CMK (cell line): ENCODE measurements around the gene TCAP.

Experiments used
- DNase-seq: peaks from one replicate; pipeline ENCODE4 v3.0.0-alpha.2; 2010; ENCODE audit warnings: low read depth

Gene TCAP

GRCh38 chr17:39664581-39665561, at the start of gene TCAP:
Gene TCAP, plus strand, starts transcription at chr17:39665349. Its CDS starts 11 bp downstream, at chr17:39665360.
- DNase-seq = no peak

GRCh38 chr17:39615434-39615833, 49.7 kb upstream of the TCAP start:
- DNase-seq = no peak

DNA sequence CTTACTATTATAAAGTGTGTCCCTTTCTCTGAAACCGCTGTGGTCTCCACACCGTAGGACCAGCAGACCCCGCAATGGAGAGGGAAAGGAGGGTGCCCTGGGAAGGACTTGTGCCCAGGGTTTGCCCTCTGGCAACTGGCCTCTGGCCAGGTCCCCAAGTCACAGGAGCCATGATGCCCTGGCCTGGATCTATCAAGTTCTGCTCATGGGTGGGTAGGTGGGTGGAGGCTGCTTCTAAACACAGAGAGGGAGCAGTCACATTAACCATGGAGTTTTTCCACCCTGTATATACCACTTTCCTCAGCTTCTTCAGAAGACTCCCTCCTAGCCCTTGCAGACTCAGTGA, 48.1 kb upstream of the TCAP start:
- no peak for DNase-seq

DNA sequence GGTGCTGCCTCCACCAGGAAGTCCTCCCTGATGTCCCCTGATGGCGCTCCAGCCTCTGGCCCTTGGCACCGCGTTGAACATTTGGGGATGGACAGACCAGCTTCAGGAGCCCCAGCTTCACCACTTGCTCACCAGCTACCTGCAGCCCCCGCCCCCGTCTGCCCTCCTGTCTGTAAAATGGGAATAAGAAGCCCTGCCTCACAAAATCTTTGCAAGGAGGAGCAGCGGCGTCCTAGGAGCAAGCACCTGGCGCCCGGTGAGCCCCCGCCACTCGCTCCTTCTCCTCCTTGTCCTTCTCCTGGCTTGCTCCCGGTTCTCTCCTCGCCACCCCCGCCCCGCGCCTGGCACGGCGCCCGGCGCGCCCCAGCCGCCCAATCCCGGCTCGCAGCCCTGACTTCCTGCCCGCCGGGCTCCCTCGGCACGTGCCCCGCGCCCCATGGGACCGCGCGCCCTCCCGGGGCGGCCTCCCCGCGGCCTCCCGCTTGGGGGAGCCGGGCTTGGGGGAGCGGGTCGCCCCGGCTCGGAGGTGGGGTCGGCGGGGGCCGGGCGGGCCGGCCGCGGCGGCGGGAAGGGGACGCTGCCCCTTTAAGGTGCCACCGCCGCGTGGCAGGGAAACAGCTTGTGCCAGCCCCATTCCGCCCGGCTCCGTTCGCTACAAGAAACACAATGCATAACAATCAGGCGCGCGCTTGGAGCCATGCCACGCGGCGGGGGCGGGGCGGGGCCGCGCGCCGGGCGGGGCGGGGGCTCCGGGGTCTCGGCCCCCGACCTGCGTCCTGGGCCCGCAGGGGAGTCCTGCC, 47.5 kb upstream of the TCAP start:
- DNase-seq = no peak

DNA sequence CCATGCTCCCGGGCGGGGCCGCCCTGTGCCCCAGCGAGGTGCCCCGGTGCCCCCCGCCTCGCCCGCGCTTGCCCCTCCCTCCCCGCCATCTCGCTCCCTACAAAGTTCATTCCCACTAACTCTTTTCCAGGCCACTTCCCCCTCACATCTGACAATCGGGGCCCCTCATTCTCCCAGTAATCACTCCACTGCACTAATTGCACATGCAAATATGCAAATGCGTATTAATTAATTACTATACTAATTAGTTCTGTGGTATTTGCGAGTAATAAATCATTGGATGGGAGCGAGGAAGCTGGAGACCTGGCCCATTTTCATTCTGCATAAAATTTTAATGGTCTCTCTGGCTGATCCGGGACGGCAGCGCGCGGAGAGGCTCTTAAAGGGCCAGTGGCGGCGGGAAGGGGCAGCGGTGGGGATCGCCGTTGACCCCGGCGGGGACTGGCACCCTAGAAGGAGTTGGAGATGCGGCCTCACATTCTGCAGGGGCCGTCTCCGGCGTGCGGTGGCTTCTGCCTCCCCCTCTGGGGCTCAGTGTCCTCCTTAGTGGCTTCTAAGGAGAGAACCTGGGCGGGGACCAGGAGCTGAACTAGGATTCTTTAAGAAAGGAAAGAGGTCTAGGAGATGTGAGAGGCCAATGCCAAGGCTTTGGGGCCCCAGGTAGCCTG, 46.8 kb upstream of the TCAP start:
- no peak for DNase-seq

GRCh38 chr17:39618956-39619785, 46.0 kb upstream of the TCAP start:
- DNase-seq = no peak

- no peak for DNase-seq
These were observed 45.4 kb upstream of the TCAP start for GRCh38 chr17:39619786-39620101.

DNA sequence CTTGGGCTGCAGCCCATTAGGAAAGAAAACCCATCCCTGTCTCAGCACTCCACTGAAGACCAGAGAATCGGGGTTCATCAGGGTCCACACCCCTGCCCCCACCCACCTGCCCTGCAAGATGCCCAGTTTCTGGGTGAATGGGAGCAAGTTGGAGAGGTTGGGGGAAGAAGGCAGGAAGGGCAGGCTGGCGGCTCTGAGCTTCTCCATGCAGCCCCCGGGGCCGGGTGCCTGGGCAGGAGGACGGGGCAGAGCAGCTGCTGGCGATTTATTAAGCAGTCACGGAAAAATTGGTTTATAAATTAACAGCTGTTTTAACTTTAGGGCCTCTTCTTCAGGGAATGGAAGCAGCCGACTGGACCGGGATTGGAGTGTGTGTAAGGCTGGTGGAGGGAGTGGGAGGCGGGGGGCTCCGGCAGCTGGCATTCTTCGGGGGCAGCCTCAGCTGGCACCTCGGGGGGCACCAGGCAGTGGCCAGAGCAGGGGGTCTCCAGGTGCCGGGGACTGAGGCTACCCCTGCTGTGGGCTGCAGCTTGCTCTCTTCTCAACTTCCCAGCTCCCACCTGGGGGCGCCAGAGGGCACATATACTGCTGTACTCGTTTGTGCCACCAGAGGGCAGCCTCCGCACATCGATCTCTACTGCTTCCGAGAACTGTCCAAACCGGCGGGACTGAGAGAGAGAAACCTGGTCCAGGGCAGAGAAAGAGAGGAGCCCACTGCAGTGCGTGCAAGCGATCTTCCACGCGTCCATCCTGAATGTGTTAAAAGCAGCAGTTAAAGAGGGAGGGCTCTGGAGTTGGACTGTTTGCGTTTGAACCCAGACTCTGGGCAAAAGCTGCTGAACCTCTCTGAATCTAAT, 43.4 kb upstream of the TCAP start:
- peak; percentile 57 for DNase-seq

GRCh38 chr17:39622380-39623006, 42.7 kb upstream of the TCAP start:
- no peak for DNase-seq

DNA sequence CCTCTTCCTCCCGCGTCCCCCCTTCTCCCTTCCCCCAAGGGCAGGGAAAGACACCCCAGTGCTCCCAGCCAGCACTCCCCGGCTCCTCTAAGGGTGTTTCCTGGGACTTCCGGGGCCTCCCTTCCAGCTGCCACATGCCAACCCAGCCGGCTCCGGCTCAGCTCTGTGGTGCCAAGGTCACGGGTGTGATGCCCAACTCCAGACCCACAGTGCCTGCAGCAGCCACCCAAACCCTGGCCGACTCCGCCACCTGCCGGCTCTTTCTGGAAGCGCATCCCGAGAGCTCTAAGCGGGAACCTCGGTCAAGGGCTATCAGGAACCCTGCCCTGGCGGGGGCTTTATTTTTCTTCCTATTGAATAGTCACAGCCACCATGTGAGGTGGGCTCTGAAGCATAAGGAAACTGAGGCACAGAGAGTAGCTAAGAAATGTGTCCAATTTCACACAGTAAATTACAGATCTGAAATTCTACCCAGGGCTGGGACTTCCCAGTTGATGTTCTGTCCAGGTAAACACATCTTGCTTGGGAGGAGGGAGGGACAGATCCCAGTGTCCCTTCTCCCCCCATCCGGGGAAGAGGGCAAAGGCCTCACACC, 41.7 kb upstream of the TCAP start:
- DNase-seq = peak; percentile 45

- DNase-seq = no peak
These were observed 40.8 kb upstream of the TCAP start for GRCh38 chr17:39624313-39624712.

DNA sequence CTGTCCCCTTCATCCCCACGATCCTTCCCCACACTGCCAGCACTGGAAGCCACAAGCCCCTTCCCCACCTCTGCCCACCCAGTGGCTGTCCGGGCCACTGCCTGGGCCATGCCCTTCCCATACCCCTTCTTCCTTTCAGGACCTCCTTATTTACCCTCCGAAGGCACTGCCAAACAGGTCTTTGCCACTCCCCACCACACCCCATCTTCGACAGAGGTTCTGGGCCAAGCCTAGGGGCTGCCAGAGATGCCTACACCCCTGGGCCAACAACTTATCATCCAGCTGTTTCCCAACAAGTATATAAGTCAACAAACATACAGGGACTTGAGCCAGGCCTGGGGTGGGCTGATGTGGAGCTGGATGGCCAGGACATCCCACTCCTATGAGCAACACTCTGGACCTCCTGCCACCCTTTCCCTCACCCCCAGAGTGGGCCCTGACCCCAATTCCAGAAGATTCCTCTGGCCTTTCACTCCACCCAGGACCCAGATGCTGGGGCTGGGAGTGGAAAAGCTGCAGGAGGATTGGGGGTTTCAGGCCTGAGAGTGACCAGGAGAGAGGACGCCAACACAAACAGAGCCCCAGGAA, 39.9 kb upstream of the TCAP start:
- DNase-seq = no peak

DNA sequence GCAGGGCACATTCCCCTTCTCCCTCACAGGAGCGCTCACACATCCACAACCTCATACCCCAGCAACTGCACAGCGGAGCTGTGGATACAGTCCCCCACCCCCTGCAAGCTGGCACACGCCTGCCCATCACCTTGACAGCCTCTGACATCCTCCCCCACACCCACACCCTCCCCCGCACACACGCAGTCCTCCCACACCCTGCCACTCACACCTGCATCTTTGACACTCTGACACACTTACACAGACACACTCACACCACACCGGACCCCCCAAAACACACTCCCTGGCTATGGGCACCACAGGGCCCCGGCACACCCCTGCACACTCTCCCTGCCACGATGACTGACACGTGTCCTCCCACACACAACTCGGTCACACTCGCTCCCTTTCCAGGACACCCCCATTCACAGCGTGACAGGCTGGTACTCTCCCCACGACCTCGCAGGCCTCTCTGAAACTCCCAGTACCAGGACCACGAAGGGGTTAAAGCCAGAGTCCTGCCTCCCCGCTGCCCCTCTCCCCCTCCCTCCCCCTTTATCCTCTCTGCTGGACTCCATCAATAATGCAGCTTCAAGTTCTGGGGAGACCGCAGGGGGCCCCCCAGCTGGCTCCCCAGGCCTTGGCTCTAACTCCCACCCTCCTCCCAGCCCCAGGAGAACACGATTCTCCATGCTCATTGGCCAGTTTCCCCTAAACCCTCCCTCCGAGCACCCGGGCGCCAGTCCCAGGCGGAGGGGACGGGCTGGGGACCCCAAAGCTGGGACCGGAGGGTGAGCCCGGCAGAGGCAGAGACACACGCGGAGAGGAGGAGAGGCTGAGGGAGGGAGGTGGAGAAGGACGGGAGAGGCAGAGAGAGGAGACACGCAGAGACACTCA, 38.7 kb upstream of the TCAP start, which contains the start of gene PPP1R1B:
TSS of gene PPP1R1B (plus strand) at position 782 of the 876 bp plus-strand sequence. CDS start 441 bp downstream, outside the sequence.
- no peak for DNase-seq

DNA sequence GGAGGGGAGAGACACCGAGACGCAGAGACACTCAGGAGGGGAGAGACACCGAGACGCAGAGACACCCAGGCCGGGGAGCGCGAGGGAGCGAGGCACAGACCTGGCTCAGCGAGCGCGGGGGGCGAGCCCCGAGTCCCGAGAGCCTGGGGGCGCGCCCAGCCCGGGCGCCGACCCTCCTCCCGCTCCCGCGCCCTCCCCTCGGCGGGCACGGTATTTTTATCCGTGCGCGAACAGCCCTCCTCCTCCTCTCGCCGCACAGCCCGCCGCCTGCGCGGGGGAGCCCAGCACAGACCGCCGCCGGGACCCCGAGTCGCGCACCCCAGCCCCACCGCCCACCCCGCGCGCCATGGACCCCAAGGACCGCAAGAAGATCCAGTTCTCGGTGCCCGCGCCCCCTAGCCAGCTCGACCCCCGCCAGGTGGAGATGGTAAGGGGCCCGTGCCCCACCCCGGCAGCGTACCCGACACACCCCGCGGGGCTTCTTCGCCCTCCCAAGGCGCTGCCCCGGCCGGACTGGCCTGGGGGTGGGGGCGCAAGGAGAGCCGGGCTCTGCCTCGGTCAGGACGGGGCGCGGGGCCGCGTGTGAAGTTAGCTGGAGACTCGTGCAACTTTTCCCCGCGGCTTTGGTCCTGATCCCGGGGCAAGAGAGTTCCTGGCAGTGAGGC, 38.0 kb upstream of the TCAP start:
- DNase-seq = no peak

DNA sequence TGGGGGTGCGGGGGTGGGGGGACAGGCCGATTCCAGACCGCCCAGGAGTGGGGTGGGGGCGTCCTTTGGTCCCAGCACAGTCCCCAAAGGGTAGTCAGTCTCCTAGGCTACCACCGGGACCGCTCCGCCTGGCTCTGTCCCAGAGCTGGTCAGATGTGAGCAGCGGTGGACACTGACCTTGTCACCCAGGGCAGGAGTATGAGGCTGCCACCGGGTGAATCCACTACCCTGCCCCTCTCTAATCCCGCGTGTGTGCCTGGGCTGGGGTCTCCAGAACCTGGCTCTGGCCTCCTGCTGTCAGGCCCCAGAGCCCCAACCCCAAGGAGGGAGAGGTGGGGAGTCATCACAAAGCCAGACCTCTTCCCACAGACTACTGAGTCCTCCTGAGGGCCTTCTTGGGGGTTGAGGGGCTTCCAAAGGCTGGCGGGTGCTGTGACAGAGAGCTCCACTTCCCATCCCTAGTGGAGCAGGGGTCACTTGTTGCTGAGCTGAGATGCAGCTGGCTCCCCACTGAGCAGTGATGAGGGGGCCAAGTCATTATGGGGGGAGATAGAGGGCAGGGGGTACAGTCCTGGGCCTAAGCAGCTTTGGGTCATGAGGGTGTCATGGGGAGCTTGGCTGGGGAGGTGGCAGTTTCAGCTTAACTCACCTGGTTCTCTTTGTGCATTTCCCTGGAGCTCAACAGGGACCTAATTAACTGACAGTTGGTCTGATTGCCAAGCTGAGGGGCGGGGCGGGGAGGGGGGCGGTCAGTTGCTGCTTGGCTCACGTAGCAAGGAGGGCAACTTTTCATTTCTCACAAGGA, 37.2 kb upstream of the TCAP start:
- no peak for DNase-seq

- DNase-seq = no peak
These were observed 36.3 kb upstream of the TCAP start for GRCh38 chr17:39628655-39629493.
